Adrenal gland (tissue), 12 donors: Measurements from ENCODE around the gene ATF3. TPM values are rescaled to one million over a fixed set of nuclear protein-coding genes. Genes with fewer than 3 reads are reported as not detected.

Source experiments
- DNase-seq, 7 donors: peaks; one replicate each; pipeline ENCODE4 v3.0.0-alpha.2; 2019 to 2020
- H3K27ac ChIP-seq, 5 donors: fragments of 200-600 bp; sonication (generic) in 4 of 5; 1 replicate in 3 of 5; 2 replicates in 2 of 5; pipeline versions ENCODE4 v1.5.1 to v1.8.0; 2016 to 2020; ENCODE audit warnings: mild to moderate bottlenecking in 1 of 5
- H3K27me3 ChIP-seq: fragments of 200-600 bp; 2 replicates; pipeline ENCODE4 v1.8.0; 2021
- H3K36me3 ChIP-seq, 2 donors: fragments of 200-600 bp; replicated peaks in 1 of 2; 1 replicate in 1 of 2; 2 replicates in 1 of 2; pipeline versions ENCODE4 v1.5.1 to v1.8.0; 2018 to 2022
- H3K4me1 ChIP-seq, 2 donors: fragments of 200-600 bp; replicated peaks in 1 of 2; 1 replicate in 1 of 2; 2 replicates in 1 of 2; pipeline versions ENCODE4 v1.5.1 to v1.8.0; 2018 to 2021
- H3K4me3 ChIP-seq, 4 donors: fragments of 200-600 bp; sonication (generic) in 3 of 4; one replicate each; pipeline ENCODE4 v1.5.1; 2016 to 2018
- H3K9me3 ChIP-seq, 3 donors: fragments of 200-600 bp; sonication (generic) in 1 of 3; replicated peaks in 1 of 3; 1 replicate in 2 of 3; 2 replicates in 1 of 3; pipeline versions ENCODE4 v1.5.1 to v1.8.0; 2016 to 2021
- POLR2A ChIP-seq, 2 donors: fragments of 450-650 bp; IDR thresholded peaks; one replicate each; pipeline ENCODE4 v1.6.1; 2017; ENCODE audit warnings: antibody characterized with exemption in 2 of 2, mild to moderate bottlenecking in 2 of 2, moderate library complexity in 1 of 2
- WGBS, 4 donors: extraction: QIAGEN DNeasy Blood & Tissue Kit in 2 of 4; methylation state at CpG; one replicate each; pipeline versions ENCODE4 v1.1.5 to v1.1.7; 2013 to 2017; 5-methylcytosine and 5-hydroxymethylcytosine counted together
- intact Hi-C, 2 donors: fragments of 100-400 bp; cut with DNase I; formaldehyde crosslinking; loops; one replicate each; pipeline versions ENCODE4 v1.14.1 to v1.15.0; 2022 to 2023
- polyA plus RNA-seq, 3 donors: library from polyadenylated mRNA; stranded (reverse); fragments of 200-250 nt in 2 of 3; fragments of 350-450 nt in 1 of 3; fragmentation: Illumina TruSeq in 1 of 3; extraction: RNeasy Lipid Tissue Mini Kit (QIAGEN cat#74804) in 1 of 3; gene quantifications; one replicate each; pipeline ENCODE4 v1.2.3, GENCODE V29; 2013 to 2014
- total RNA-seq, 9 donors: library from RNA; depleted of rRNA in 4 of 9; stranded (reverse); fragments of >200 nt in 4 of 9; fragments of 120-200 nt in 1 of 9; fragmentation: NEBNext Ultra II Directional in 1 of 9; extraction: Animal tissue kit (Norgen Biotek cat#: 25700) in 1 of 9; gene quantifications; one replicate each; pipeline versions ENCODE4 v1.1.0 to v1.2.4, GENCODE V29; 2013 to 2023
- TF ChIP-seq, protein P1 (sequence below), 6 experiments: fragments of 450-650 bp in 4 of 6; fragments of 200-600 bp in 2 of 6; sonication (generic) in 1 of 6; IDR thresholded peaks; 1 replicate in 5 of 6; 2 replicates in 1 of 6; pipeline versions ENCODE4 v1.5.1 to v1.8.0; 2016 to 2021; ENCODE audit warnings: antibody characterized with exemption in 6 of 6, mild to moderate bottlenecking in 2 of 6, moderate library complexity in 1 of 6
- donor health status: healthy with polysubstance abuse.
- donor health status: Bipolar disorder and iron deficiency.
- donor health status: DM: yes; HTN: yes; CAD: no.
- donor health status: DM: no; HTN: no; CAD: no.
- donor health status: DM: no; HTN: no; CAD: no.
- donor health status: DM: yes; HTN: yes; CAD: no.

The ATF3 gene
- total and polyA plus RNA-seq, 12 donors, result 1.9 to 19.7 (median 9.9) TPM

DNA sequence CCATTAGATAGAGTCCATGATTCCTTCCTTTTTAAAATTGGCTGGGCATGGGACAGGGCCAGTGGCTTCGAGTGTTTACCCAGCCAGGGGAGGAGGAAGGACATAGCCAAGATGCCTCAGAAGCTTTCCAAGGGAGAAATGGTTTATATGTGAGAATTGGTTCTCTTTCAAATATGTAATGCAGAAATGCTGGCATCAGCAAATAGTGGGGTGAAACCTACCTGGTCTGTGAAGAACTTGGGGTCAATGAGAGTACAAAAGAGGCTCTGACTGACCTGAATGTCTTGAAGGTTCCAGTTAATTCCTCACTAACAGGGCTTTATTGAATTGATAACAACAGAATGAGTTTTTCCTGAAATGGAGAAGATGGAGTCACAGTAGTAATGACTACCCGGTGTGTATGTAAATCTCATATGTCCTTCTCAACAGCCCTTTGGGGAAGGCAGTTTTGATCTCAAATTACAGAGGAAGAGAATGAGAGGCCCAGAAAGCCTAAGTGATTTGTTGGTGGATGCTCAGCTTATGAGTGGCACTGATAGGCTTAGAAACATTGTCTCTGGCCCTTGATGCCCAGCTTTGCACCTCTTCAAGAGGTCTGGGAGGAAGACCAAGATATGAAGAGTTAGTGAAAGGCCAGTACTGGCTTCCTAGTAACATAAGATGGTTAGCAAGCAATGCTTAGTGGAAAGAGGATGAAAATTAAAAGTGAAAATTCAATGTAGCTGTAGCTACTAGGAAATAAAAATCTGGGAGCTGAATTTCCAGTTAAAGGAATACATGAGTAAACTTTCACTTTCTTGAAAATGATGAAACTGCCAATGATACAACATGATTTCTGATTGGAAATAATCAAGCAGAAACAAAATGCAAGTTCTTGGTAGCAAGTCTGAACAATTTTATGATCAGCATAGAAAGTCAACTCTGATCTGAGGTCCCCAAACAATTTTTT lies 2.7 kb downstream of the ATF3 start:
- Histone ChIP-seq H3K4me3 (no peak overlapping the region), H3K9me3 (no peaks in the 10 kb centered on the region), H3K36me3 (peaks cover 0 to 4% of the 10 kb centered on the region in 2 donors), H3K4me1 (peaks cover 14 to 28% of the 10 kb centered on the region in 2 donors), H3K27me3 (peaks cover 9% of the 10 kb centered on the region), H3K27ac (no peak overlapping the region)
- no peak for TF ChIP-seq POLR2A (IDR thresholded peaks at IDR 0.05)
- TF ChIP-seq, protein P1, sequence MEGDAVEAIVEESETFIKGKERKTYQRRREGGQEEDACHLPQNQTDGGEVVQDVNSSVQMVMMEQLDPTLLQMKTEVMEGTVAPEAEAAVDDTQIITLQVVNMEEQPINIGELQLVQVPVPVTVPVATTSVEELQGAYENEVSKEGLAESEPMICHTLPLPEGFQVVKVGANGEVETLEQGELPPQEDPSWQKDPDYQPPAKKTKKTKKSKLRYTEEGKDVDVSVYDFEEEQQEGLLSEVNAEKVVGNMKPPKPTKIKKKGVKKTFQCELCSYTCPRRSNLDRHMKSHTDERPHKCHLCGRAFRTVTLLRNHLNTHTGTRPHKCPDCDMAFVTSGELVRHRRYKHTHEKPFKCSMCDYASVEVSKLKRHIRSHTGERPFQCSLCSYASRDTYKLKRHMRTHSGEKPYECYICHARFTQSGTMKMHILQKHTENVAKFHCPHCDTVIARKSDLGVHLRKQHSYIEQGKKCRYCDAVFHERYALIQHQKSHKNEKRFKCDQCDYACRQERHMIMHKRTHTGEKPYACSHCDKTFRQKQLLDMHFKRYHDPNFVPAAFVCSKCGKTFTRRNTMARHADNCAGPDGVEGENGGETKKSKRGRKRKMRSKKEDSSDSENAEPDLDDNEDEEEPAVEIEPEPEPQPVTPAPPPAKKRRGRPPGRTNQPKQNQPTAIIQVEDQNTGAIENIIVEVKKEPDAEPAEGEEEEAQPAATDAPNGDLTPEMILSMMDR (IDR thresholded peaks at IDR 0.05), result no peak
- WGBS, 4 donors, result 89 to 98% (median 95%) methylated on average over 2 of the region's 2 CpGs
- intact Hi-C loops, result no loop called here
- no peak for DNase-seq

DNA sequence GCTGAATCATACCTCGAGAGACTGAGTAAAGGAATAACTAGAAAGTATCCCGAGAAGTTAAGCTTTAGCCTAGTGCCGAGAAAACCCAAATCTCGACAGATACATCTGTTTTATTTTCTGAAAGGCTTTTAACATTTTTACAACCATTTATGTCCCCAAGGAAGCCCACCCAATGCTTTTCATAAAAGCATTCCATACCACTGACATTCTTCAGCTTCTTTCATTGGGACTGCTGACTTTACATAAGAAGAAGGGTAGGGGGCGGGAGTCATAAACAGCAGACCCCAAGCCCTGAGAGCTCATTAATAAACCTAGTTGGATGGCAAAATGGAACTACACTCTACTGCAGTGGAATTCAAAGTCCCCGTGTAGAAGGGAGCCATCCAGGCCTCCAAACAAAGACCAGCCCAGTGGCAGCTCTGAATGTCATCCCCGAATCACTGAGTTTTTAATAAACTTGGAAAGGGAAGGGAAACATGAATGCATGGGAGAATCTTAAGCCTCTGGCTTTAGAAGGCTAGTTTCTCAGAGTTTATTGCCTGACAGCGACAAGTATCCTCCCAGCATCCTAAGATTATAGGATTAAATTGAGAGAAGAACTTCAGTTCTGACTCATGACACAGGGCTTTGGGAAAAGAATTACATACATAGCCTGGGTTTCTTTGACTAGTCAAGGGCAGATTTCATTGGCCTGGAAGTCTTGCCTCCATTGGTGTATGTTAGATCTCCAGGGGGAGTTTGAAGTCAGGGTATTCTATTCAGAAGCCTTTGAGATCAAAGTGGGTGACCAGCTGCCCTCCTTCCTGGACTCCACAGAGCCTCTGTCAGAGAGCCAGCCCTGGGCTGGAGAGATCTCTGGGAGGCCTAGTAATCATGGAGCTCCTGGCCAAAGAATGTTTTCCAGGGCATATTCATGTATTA lies 3.7 kb downstream of the ATF3 start:
- H3K27me3 ChIP-seq, result no peaks in the 10 kb centered on the region
- H3K4me3 ChIP-seq, result no peak overlapping the region
- intact Hi-C loops, result no loop called here
- TF ChIP-seq, protein P1 (IDR thresholded peaks at IDR 0.05), result no peak
- TF ChIP-seq POLR2A (IDR thresholded peaks at IDR 0.05), result no peak
- no peaks in the 10 kb centered on the region for H3K9me3 ChIP-seq
- H3K4me1 ChIP-seq, result peaks cover 6 to 17% of the 10 kb centered on the region in 2 donors
- H3K27ac ChIP-seq, result no peak overlapping the region
- whole genome bisulfite sequencing, 4 donors, result 80 to 96% (median 91%) methylated on average over 8 of the region's 8 CpGs
- H3K36me3 ChIP-seq, result peaks cover 0 to 4% of the 10 kb centered on the region in 2 donors
- no peak for DNase-seq

DNA sequence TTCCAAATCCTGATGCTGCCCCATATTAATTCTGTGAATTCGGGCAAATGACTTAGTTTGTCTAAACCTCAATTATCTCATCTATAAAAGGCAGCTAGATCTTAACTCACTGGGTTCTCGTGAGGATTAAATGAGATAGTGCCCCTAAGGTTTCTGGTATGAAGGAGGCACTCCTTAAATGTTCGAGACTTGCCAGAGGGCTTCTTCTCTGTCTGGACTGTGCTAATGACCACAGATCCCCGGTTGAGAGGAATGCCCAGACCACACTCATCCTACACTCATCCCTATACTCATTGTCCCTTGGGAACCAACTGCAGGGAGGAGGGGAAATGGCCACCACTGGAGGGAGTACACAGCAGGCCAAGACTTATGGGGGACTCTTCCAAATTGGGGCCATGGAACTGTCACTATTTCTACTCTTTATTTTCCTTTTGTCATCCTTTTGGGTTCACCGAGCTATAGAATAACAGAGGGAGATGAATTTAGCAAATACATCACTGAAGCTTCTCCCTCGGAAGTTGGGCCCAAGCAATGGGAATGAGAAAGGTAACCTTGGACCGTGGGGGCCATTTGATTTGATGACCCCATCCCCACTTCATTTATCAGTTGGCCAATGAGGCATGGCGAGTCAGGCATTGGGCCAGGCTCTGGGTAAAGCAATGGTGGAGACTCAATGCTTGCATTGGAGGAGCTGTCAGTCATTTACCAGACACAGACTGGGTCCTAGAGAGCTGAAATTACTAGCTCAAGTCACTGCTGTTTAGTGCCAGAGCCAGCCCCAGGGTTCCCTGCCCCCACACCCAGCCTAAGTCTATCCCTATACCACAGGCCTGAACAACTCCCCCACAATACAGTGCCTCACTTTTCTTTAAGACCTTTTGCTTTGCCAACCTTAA lies 5.1 kb downstream of the ATF3 start:
- no peak for TF ChIP-seq POLR2A (IDR thresholded peaks at IDR 0.05)
- H3K4me3 ChIP-seq, result no peak overlapping the region
- H3K27me3 ChIP-seq, result no peaks in the 10 kb centered on the region
- H3K36me3 ChIP-seq, result peaks cover 0 to 11% of the 10 kb centered on the region in 2 donors
- no peak overlapping the region for H3K27ac ChIP-seq
- peaks cover 0 to 9% of the 10 kb centered on the region in 2 donors for H3K4me1 ChIP-seq
- WGBS, 4 donors, result 82 to 88% (median 85%) methylated on average over 7 to 8 of the region's 8 CpGs
- no peaks in the 10 kb centered on the region for H3K9me3 ChIP-seq
- no peak for DNase-seq
- intact Hi-C loops, result no loop called here

DNA sequence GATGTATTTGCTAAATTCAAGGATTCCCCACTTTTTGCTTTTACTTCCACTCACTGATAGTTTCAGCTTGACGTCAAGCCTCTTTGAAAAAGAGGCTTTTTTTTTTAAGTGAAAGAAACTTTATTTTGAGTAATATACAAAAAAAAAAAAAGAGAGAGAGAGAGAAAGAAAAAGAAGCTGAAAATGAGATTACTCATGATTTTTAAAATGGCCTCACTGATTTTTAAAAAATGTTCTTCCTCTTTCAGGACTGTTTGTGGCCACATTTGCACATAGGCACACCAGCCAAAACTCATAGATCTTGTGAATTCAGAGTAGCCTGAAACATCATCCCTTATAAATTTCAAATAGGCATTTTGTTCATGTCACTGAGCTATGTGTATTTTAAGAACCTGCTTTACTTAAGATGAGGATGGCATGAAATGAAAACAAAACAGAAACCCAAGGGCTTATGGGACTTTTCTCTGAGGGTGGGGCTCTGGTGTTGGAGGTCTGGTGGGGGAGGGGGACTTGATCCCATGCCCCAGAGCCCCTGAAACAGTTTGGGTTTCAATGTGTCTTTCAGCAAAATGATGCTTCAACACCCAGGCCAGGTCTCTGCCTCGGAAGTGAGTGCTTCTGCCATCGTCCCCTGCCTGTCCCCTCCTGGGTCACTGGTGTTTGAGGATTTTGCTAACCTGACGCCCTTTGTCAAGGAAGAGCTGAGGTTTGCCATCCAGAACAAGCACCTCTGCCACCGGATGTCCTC lies 6.1 kb downstream of the ATF3 start:
- H3K9me3 ChIP-seq, result no peaks in the 10 kb centered on the region
- DNase-seq, result no peak
- no peak overlapping the region for H3K27ac ChIP-seq
- H3K4me3 ChIP-seq, result no peak overlapping the region
- WGBS, 4 donors, result 83 to 92% (median 90%) methylated on average over 4 to 5 of the region's 5 CpGs
- no peaks in the 10 kb centered on the region for H3K27me3 ChIP-seq
- TF ChIP-seq, protein P1 (IDR thresholded peaks at IDR 0.05), result no peak
- no peak for TF ChIP-seq POLR2A (IDR thresholded peaks at IDR 0.05)
- peaks cover 0 to 6% of the 10 kb centered on the region in 2 donors for H3K4me1 ChIP-seq
- peaks cover 0 to 20% of the 10 kb centered on the region in 2 donors for H3K36me3 ChIP-seq
- intact Hi-C loops, result no loop called here
